Left colon (tissue), 2 donors: Measurements from ENCODE around the gene EPHA4. TPM values are rescaled to one million over a fixed set of nuclear protein-coding genes. Genes with fewer than 3 reads are reported as not detected.

Source experiments
- ATAC-seq: fragments of 200-7000 bp; cut with Tn5 transposase; one replicate; pipeline ENCODE4 v1.9.1; 2020; ENCODE audit warnings: mild to moderate bottlenecking, moderate library complexity
- DNase-seq, 2 donors: peaks; one replicate each; pipeline ENCODE4 v3.0.0-alpha.2; 2020
- intact Hi-C, 2 donors: fragments of 100-400 bp; cut with DNase I in 1 of 2; cut with micrococcal nuclease in 1 of 2; formaldehyde crosslinking; loops; one replicate each; pipeline versions ENCODE4 v1.11.2 to v1.14.0; 2022; cut with DNase I, micrococcal nuclease
- total RNA-seq, 2 donors: library from RNA; stranded (reverse); fragmentation: NEBNext Ultra II Directional; extraction: Animal tissue kit (Norgen Biotek cat#: 25700); gene quantifications; one replicate each; pipeline ENCODE4 v1.2.1, GENCODE V29; 2021
- donor health status: DM: no; HTN: no; CAD: no.
- donor health status: DM: yes; HTN: yes; CAD: no.

The EPHA4 gene
- total RNA-seq, 2 donors from 2014 or later: 16.5 to 21.2 TPM

DNA sequence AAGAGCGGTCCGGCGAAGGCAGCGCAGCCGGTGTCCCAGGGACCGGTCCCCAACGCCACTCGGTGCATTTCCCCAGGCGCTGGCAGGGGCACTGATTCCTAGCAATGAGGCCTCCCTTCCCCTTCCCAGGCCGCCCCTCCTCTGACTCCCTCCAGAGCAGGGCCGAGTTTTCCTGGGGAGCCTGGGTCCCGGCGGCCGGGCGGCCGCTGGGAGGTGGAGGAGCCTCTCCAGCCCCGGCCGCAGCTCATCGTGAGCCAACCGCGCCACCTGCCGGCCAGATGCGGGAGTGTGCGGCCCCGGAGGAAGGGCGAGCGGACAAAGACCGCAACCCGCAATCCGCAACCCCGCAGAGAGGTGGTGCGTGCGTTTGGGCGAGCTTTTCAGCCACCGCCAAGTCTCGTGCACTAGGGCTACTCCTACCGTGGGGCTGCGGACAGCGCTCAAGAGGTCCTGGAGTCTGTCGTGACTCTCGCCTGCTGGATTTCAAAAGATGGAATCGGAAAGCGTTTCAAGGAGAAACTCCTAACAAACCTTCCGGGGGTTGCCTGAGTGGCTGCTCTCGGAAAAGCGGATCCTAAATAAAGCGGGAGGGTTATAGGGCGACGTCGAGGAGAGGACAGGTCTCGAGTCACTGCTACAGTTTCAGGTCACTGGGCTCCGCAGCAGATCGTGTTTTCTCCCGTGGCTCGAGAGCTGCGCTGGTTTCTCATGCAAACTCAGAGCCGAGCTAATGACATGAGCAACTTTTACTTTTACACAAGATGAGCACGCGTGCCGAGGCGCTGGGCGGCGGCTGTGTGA, 1.5 kb upstream of the EPHA4 start:
- peak; percentile 69 for ATAC-seq
- intact Hi-C loops: loop anchor here in 1 of 2 donors (2.0 to 10.0 kb wide), 2 partner anchors 391 to 889 kb away; no protein-coding TSS in a partner anchor

DNA sequence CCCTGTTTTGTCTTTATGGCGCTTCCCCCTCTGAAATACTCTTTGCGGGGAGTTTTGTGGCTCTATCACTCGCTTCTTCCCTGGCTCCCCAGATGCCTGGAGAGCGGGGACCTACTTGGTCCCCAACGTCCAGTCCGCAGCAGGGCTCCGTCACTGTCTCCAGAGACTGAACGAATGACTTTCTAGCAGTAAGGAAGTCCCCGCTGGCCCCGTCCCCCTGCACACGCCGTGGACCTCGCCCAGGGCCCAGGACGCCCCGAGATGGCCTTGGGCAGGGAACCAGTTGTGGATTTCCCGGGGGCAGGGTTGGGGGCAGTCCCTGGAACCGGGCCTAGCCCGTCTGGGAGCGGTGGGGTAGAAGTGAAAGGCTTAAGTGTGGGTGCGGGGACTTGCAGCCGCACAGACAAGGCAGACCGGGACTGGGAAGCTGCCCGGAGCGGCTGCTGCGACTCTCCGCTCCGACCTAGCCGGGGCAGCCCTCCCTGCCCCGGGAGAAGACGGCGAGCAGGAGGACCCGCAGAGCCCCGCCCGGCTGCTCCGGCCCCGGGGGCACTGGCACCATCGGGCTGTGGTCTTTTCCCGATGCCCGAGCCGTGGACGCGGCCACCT, 821 bp upstream of the EPHA4 start:
- DNase-seq: peak; percentile 62 to 66
- intact Hi-C loops: loop anchor here in 1 of 2 donors (2.0 to 10.0 kb wide), 2 partner anchors 392 to 888 kb away; no protein-coding TSS in a partner anchor
- ATAC-seq: peak; percentile 56

More for the DNA sequence above, 1.5 kb upstream of the EPHA4 start:
- peak; percentile 66 to 90 for DNase-seq

DNA sequence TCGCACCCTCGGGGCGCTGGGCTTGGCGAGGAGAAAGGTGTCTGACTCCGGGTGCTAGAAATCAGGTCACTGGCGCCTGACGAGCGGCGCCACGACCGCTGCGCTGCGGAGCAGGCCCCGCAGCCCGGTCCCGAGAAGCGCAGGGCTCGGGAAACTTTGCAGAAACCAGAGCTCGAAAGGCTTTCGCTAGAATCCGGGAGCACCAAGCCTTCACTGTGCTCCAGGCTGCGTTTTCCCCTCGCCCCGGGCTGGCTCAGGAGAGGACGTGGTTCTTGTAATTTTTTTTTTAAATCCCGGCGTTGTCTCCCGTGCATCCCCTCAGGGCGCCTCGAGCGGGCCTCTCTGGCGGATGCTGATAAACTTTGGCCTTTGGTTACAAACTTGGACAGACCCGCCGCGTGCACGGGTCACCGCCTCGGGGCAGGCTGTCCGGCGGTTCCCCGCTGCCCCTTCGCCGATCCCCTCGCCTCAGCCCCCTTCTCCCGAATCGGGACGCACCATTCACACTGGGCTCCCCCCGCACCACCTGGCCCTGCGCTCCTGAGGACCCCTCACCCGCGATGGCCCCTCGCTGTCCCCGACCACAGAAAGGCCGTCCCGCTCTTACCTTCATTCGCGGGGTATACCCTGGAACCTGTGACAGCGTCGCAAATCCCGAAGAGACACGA, 419 bp downstream of the EPHA4 start:
- intact Hi-C loops: loop anchor here in 1 of 2 donors (2.0 to 10.0 kb wide), 2 partner anchors 393 to 887 kb away; no protein-coding TSS in a partner anchor
- DNase-seq (peak; percentile 30 to 51), ATAC-seq (peak; percentile 16)

DNA sequence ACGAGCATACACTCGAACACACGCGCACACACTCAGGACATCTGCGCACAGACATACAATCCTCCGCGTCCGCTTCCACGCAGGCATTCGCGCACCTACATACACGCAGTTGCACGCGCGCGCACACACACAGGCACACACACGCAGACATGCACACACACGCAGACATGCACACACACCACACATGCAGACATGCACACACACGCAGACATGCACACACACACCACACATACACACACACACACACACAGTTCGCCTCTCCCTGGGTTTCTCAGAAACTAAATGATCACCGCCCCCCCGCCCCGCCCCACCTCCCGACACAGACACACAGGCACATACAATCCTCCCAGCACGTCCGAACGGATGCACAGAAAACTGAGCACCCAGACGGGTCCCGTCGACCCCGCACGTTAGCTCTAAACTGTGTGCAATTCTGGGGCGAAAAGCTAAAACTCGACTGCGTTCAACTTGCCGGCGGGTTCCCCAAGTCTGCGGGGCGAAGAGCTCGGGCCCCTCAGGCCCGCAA, 1.0 kb downstream of the EPHA4 start:
- intact Hi-C loops: loop anchor here in 1 of 2 donors (10.0 kb wide), 1 partner anchor 394 kb away; no protein-coding TSS in a partner anchor
- DNase-seq (peak; percentile 26 to 39), ATAC-seq (no peak)

DNA sequence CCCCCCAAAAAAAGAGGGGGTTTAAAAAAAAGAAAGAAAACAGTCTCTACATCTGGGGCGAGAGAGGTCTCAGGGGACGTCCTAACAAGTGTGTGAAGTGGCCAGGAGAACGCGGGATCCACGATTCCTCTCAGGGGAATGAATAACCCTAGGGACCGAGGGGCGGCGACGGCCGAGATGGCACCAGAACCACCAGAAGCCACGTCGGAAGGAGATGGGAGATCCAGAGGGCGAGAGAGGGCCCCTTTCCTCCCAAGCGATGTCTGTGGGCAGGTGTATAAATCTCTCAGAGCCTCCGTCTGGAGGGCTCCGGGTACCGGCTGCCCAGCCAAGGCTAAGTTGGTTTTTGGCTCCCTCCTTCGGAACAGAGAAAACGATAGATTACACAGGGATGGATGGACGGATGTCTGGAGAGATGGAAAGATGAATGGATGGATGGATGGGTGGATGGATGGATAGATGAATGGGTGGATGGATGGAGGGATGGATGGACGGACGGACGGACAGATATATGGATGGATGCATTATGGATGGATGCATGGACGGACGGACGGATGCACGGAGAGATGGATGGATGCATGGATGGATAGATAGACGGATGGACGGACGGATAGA, 1.7 kb downstream of the EPHA4 start:
- intact Hi-C loops: loop anchor here in 1 of 2 donors (10.0 kb wide), 1 partner anchor 394 kb away; no protein-coding TSS in a partner anchor
- DNase-seq (peak in 1 of 2 donors; percentile 38), ATAC-seq (no peak)

DNA sequence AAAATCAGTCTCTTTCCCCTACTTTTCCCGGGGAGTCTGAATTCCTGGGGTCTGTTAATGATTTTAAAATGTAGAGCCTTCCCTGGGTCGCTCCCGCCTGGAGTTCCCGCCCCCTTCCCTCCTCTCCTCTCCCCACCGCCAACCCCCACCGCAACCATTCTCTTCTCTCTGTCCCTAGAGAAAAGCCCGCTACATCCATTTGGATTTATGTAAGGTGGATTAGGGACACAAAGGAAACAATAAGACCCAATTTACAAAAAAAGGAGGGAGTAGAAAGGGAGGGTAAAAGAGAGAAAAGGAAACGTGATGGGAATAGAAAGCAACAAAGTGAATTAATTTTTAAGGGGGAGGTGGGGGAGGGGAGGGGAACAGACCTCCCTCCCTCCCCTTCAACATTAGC, 2.2 kb downstream of the EPHA4 start:
- intact Hi-C loops: loop anchor here in 1 of 2 donors (10.0 kb wide), 1 partner anchor 395 kb away; no protein-coding TSS in a partner anchor
- DNase-seq: no peak
- ATAC-seq: no peak

DNA sequence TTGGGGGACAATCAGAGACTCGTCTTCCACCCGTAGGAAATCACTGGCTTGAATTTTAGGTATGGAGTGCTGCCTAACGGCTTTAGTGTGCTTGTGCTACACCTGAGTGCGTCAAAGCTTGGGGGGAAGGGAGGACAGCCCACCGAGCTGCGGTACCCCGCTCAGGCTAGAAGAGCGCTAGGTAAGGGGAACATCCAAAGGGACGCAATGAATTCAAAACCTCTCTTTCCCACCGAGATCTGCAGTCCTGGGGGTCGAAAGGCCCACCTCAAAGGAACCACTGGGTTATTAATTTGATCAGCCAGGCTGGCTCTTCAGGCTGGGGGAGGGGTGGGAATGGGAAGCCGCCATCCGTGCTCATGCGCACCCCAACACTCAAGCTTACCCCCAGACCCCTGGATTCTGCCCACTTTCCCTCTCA, 2.7 kb downstream of the EPHA4 start:
- ATAC-seq (no peak), DNase-seq (no peak)
- intact Hi-C loops: no loop called here

DNA sequence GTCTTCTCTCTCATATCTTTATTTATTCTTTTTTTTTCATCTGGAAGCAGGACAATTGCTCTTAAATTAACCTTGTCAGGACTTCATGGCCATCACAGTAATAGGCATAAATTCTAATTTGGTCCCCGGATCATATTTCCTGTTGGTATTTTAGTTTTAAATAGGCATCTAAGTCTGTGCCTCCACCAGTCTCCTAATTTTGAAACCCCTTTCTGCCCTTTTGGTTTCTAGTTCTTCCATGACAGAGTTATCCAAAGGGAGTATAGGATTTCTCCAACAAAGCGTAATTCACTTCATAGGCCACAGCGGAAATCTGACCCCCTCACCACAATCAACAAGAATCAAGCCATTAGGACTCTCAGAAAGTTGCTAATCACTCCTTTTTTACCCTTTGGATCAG, 3.8 kb downstream of the EPHA4 start:
- intact Hi-C loops: no loop called here
- DNase-seq (no peak), ATAC-seq (no peak)

DNA sequence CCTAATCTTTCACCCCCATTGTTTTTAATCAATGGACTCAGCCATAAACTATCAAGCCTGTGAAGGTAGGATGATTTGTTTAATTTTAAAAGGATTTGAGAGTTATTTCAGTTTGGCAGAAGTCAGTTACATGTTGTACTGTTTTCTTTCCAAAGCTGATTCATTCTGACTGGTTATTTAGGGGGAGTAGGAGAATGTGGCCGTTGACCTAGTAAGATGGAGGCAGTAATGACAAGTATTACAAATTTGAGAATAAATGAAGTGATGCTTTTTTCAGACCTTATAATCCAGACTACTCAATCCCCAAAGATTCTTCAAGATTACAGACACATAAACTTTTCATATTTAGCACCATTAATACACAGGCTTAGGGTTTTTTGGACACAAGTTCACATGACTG, 4.3 kb downstream of the EPHA4 start:
- ATAC-seq (no peak), DNase-seq (no peak)
- intact Hi-C loops: no loop called here

DNA sequence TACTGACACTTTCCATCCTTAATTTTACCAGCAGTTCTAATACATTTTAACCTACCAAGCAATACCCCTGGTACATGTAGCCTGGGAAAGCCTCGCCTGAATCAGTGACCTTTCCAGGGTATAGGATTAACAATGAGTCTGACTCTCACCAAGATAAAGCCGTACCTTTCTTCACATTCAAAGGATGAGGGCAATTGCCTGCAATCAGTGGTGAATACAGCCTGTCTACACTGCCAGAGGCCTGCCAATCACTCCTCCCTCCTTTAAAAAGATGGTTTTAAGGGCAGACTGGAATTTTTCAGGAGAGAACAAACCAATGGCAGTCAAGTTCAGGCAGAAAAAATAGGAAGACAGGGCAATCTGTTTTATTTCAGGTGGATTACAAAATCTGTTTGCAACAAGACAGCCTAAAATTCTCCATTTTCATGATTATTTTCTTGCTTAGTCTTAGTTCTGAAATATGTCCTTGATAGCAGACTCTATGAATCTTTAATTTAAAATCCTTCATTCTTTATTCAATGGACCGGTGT, 4.8 kb downstream of the EPHA4 start:
- intact Hi-C loops: no loop called here
- ATAC-seq (no peak), DNase-seq (no peak)

DNA sequence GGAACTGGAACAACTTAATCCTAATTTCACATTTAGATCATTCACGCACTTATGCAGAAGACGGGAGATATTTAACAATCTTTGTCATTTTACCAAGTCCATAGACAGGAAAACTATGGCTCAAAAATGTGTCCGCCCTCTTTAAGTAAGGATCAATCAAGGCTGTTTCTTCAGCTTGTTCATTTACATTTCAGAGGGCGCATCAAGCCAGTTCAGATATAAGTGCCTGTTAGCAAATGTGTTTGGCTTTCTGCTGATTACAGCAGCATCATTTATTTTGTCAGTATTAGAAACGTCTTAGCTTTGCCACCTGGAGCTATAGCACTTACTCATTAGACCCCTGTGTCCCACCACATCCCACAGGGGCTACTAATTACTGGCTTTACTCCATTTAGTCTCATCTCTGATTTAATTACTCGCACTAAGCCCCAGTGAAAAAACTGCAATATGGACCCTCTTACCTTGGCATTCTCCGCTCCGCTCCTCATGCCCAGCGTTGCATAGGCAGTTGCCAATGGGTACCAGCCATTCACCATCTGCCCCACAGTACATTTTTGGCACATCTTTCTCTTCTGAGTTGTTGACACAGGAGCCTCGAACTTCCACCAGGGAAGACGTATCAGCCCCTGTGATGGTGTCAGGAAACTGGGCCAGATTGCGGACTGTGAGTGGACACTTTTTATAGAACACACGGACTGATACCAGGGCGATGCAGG, 8.7 kb downstream of the EPHA4 start:
- DNase-seq (no peak), ATAC-seq (no peak)
- intact Hi-C loops: no loop called here

DNA sequence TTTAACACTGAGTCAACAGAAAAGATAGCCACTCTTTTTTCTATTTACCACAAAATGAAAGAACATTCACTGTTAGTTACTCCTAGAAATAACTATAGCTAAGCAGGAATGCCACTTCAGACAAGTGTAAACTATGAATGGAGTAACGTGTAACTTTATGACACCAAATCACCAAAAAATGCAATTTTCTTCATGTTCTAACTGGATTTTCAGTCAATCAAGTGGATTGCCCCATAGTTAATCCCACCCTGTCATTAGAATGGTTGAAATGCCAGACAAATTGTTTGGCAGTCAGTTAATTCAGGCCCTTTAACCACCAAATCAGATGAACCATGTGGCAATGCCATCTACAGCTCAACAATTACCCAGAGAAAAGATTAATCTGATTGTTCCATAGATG, 9.9 kb downstream of the EPHA4 start:
- intact Hi-C loops: no loop called here
- ATAC-seq: no peak

DNA sequence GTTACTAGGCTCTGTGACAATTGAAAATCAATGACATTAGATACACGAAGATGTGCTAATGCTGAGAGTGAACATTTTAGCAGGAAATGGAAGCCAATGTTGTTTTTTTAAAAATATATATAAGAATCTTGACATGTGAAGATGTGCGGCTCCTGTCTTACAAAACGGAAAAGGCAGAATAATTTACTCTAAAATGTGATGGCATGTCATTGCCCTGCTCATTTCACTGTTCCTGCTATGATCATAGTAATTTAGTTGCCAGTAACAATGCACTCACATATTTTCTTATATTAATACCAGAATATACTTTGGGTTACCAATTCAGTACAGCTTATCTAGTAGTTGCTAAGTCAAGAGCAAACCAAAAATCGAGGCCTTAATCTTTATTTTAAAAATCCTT, 10.3 kb downstream of the EPHA4 start:
- no peak for ATAC-seq
- intact Hi-C loops: no loop called here
- DNase-seq: no peak

More for the DNA sequence above, 9.9 kb downstream of the EPHA4 start:
- DNase-seq: no peak

DNA sequence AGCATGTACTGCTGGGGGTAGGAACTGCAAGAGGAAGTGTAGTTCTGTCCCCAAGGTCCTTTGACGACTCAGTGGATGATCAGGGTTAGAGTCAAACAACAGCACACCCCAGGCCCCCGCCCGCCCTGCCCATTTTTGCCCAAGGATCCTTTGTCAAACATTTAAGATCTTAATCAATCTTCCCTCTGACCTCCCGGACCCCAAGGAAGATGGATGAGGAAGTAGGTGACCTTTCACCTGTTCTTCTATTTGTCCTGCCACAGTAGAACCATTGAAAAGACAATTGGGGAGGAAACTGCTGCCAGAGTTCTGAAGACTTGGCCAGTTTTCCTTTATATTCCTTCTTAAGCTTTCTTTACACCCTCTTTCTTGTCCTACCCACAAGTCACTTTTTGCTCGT, 12.1 kb downstream of the EPHA4 start:
- DNase-seq (no peak), ATAC-seq (no peak)
- intact Hi-C loops: no loop called here

DNA sequence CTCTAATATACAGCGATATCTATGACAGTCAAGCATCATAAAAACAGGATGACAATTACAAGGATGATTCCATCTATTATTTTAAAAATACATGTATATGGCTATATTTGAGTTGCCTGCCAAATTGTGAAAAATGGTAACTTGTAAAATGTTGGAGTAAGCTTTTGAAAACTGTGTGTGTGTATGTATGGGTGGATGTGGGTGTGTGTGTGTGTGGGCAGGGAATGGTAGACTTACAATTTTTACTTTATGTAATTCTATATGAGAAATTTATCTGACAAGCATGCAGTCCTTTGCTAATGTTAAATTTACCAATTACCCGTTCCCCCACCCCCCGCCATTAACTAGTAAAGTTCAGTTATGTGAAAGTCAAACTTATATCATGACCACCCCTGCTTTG, 14.0 kb downstream of the EPHA4 start:
- no peak for ATAC-seq
- no peak for DNase-seq

DNA sequence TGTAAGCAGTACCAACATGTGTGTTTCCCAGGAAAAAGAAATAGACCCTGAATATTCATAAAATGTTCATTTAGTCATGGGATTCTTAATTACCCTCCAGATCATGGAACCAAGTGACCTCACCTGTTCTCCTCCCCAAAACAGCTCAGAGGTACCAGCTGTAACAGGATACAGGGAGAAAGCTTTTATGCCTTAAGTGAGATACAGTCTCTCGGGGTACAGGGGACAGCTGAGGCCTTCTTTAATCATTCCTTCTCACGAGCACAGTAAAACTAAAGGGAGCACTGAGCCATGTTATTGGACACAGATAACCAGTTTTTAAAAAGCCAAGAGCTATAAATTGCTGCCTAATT, 16.6 kb downstream of the EPHA4 start:
- ATAC-seq (no peak), DNase-seq (no peak)
- intact Hi-C loops: no loop called here

More for the DNA sequence above, 14.0 kb downstream of the EPHA4 start:
- intact Hi-C loops: no loop called here

DNA sequence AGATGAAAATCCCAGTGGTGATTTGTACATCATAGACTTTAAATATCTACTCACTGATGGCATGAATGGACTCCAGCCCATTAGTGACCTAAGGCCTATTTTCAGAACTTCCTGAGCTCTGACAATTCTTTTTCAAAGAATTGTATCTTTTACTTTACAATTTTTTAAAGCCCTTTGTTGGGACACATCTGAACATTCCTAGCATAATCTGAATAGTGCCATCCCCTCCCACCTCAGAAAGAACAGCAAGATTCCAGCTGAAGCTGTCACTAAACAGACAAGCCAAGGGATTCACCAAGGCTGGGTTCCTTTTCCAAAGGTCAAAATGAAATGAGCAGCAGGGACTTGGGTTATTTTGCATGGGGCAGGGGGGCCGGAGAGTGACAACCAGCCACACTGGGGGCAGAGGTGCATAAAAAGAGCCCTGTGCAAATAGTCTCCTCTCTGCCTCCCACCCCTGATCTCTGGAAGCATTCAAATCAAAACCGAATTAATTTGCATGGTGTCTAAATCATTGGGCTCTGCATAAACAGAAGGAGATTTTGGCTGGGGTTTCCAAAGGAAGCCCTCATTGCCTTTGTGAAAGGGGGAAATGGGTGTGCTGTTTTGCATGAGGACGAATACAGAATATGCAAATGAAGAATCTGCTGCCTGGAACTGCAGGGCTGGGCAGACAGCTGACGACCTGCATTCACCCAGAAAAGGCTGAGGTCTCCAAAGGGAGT, 17.2 kb downstream of the EPHA4 start:
- intact Hi-C loops: no loop called here
- no peak for ATAC-seq
- no peak for DNase-seq
